ENCODE data around the gene PLEKHM2. TPM values are rescaled to one million over a fixed set of nuclear protein-coding genes. Genes with fewer than 3 reads are reported as not detected.

The PLEKHM2 gene
- total RNA-seq, 1 donor from 2014 or later = 52.1 TPM

- Histone ChIP-seq H3K4me3 (ENCODE audit: low read depth, low read length) (no peak overlapping the region), H3K27me3 (ENCODE audit: control insufficient read depth, insufficient read depth, low read length) (no peaks in the 10 kb centered on the region), H3K36me3 (ENCODE audit: control insufficient read depth, insufficient read depth, low read length) (peaks cover 3% of the 10 kb centered on the region)
- no peak for TF ChIP-seq CTCF (IDR thresholded peaks at IDR 0.05; ENCODE audit: insufficient read depth, low read length, poor library complexity, severe bottlenecking)
- DNase-seq (ENCODE audit: low read depth) = no peak
Observed at GRCh38 chr1:15726508-15726907, 42.4 kb downstream of the PLEKHM2 start.

GRCh38 chr1:15727021-15727420, 42.9 kb downstream of the PLEKHM2 start:
- DNase-seq (ENCODE audit: low read depth) = no peak
- Histone ChIP-seq H3K36me3 (ENCODE audit: control insufficient read depth, insufficient read depth, low read length) (peaks cover 3% of the 10 kb centered on the region), H3K4me3 (ENCODE audit: low read depth, low read length) (no peak overlapping the region), H3K27me3 (ENCODE audit: control insufficient read depth, insufficient read depth, low read length) (no peaks in the 10 kb centered on the region)
- TF ChIP-seq CTCF (IDR thresholded peaks at IDR 0.05; ENCODE audit: insufficient read depth, low read length, poor library complexity, severe bottlenecking) = no peak

- H3K27me3 ChIP-seq (ENCODE audit: control insufficient read depth, insufficient read depth, low read length) = no peaks in the 10 kb centered on the region
- H3K36me3 ChIP-seq (ENCODE audit: control insufficient read depth, insufficient read depth, low read length) = peaks cover 3% of the 10 kb centered on the region
Observed at GRCh38 chr1:15727424-15727823, 43.3 kb downstream of the PLEKHM2 start.

GRCh38 chr1:15727866-15728534, 43.9 kb downstream of the PLEKHM2 start:
- no peak for TF ChIP-seq CTCF (IDR thresholded peaks at IDR 0.05; ENCODE audit: insufficient read depth, low read length, poor library complexity, severe bottlenecking)
- Histone ChIP-seq H3K36me3 (ENCODE audit: control insufficient read depth, insufficient read depth, low read length) (peaks cover 3% of the 10 kb centered on the region), H3K4me3 (ENCODE audit: low read depth, low read length) (no peak overlapping the region), H3K27me3 (ENCODE audit: control insufficient read depth, insufficient read depth, low read length) (no peaks in the 10 kb centered on the region)
- no peak for DNase-seq (ENCODE audit: low read depth)

More at GRCh38 chr1:15727424-15727823, 43.3 kb downstream of the PLEKHM2 start:
- TF ChIP-seq CTCF (IDR thresholded peaks at IDR 0.05; ENCODE audit: insufficient read depth, low read length, poor library complexity, severe bottlenecking) = no peak
- H3K4me3 ChIP-seq (ENCODE audit: low read depth, low read length) = no peak overlapping the region
- no peak for DNase-seq (ENCODE audit: low read depth)

- Histone ChIP-seq H3K4me3 (ENCODE audit: low read depth, low read length) (no peak overlapping the region), H3K27me3 (ENCODE audit: control insufficient read depth, insufficient read depth, low read length) (no peaks in the 10 kb centered on the region), H3K36me3 (ENCODE audit: control insufficient read depth, insufficient read depth, low read length) (peaks cover 3% of the 10 kb centered on the region)
- DNase-seq (ENCODE audit: low read depth) = no peak
- no peak for TF ChIP-seq CTCF (IDR thresholded peaks at IDR 0.05; ENCODE audit: insufficient read depth, low read length, poor library complexity, severe bottlenecking)
Observed at GRCh38 chr1:15728937-15729657, 45.0 kb downstream of the PLEKHM2 start.
